ENCODE measurements around the gene IGSF10.
"Not testable (repeated sequence)": the region's sequence is repeated elsewhere in the genome, so short reads cannot be mapped to it uniquely, and the experiment has no call there.

IGSF10 gene

GRCh38 chr3:151460774-151461450 is at the start of gene IGSF10:
Gene IGSF10 (minus strand): TSS chr3:151461061. CDS start chr3:151458709, 2,352 bp downstream.
- DNase-seq: no peak

- DNase-seq: not testable (repeated sequence)
Observed at GRCh38 chr3:151509468-151510135, 48.7 kb upstream of the IGSF10 start.

GRCh38 chr3:151504606-151505005 is 43.7 kb upstream of the IGSF10 start:
- no peak for DNase-seq

GRCh38 chr3:151503074-151503473 is 42.2 kb upstream of the IGSF10 start:
- no peak for DNase-seq

- no peak for DNase-seq
Observed at GRCh38 chr3:151501923-151502632, 41.2 kb upstream of the IGSF10 start.

- no peak for DNase-seq
Observed at GRCh38 chr3:151501171-151501922, 40.5 kb upstream of the IGSF10 start.

- DNase-seq: no peak
Observed at GRCh38 chr3:151499168-151499567, 38.3 kb upstream of the IGSF10 start.

- DNase-seq: no peak
Observed at GRCh38 chr3:151491525-151491924, 30.7 kb upstream of the IGSF10 start.

GRCh38 chr3:151487833-151488232 is 27.0 kb upstream of the IGSF10 start:
- DNase-seq: not testable (repeated sequence)

GRCh38 chr3:151483961-151484520 is 23.2 kb upstream of the IGSF10 start:
- no peak for DNase-seq

GRCh38 chr3:151483488-151483887 is 22.6 kb upstream of the IGSF10 start:
- DNase-seq: no peak

GRCh38 chr3:151480492-151480891 is 19.6 kb upstream of the IGSF10 start:
- no peak for DNase-seq

GRCh38 chr3:151479452-151479851 is 18.6 kb upstream of the IGSF10 start:
- no peak for DNase-seq

- no peak for DNase-seq
Observed at GRCh38 chr3:151478335-151478697, 17.5 kb upstream of the IGSF10 start.

GRCh38 chr3:151477591-151478334 is 16.9 kb upstream of the IGSF10 start:
- DNase-seq: no peak

- DNase-seq: no peak
Observed at GRCh38 chr3:151476344-151477018, 15.6 kb upstream of the IGSF10 start.

GRCh38 chr3:151468284-151468917 is 7.5 kb upstream of the IGSF10 start:
- peak; percentile 7 for DNase-seq

- no peak for DNase-seq
Observed at GRCh38 chr3:151467069-151467468, 6.2 kb upstream of the IGSF10 start.

- DNase-seq: no peak
Observed at GRCh38 chr3:151462991-151463390, 2.1 kb upstream of the IGSF10 start.

GRCh38 chr3:151462278-151462780 is 1.5 kb upstream of the IGSF10 start:
- no peak for DNase-seq

- DNase-seq: no peak
Observed at GRCh38 chr3:151460228-151460627, 633 bp downstream of the IGSF10 start.

Data from DMS153 (cell line).